Loucy (cell line): ENCODE data around the gene ZBED4.

Experiments used
- H2AFZ ChIP-seq: fragments of 200-600 bp; sonication (generic); 2 replicates; pipeline ENCODE4 v1.6.0; 2016; ENCODE audit warnings: antibody characterized with exemption, mild to moderate bottlenecking, low read length, moderate library complexity
- H3F3A ChIP-seq: fragments of 200-600 bp; 2 replicates; pipeline ENCODE4 v1.6.0; 2016; ENCODE audit warnings: antibody characterized with exemption, low read depth, mild to moderate bottlenecking
- H3K27me3 ChIP-seq: fragments of 200-600 bp; sonication (generic); 2 replicates; pipeline ENCODE4 v1.6.1; 2014; ENCODE audit warnings: low read length, mild to moderate bottlenecking; ENCODE audit not compliant: insufficient read depth, poor library complexity, severe bottlenecking
- H3K36me3 ChIP-seq: fragments of 200-600 bp; sonication (generic); 2 replicates; pipeline ENCODE4 v1.6.1; 2016; ENCODE audit warnings: low read length; ENCODE audit not compliant: insufficient read depth
- H3K4me1 ChIP-seq: fragments of 200-600 bp; sonication (generic); 2 replicates; pipeline ENCODE4 v1.5.1; 2014; ENCODE audit warnings: low read length, mild to moderate bottlenecking; ENCODE audit not compliant: insufficient read depth, poor library complexity, severe bottlenecking
- H3K4me2 ChIP-seq: fragments of 200-600 bp; sonication (generic); 2 replicates; pipeline ENCODE4 v1.6.0; 2014; ENCODE audit warnings: antibody characterized with exemption, low read length, low read depth, mild to moderate bottlenecking; ENCODE audit not compliant: poor library complexity, severe bottlenecking
- H3K4me3 ChIP-seq: fragments of 200-600 bp; sonication (generic); 2 replicates; pipeline ENCODE4 v1.5.1; 2014; ENCODE audit warnings: low read length, mild to moderate bottlenecking, mixed read lengths; ENCODE audit not compliant: poor library complexity, severe bottlenecking
- H3K79me2 ChIP-seq: fragments of 200-600 bp; sonication (generic); 2 replicates; pipeline ENCODE4 v1.6.1; 2014; ENCODE audit warnings: low read length; ENCODE audit not compliant: insufficient read depth
- H3K9ac ChIP-seq: fragments of 200-600 bp; sonication (generic); 2 replicates; pipeline ENCODE4 v1.6.0; 2014; ENCODE audit warnings: mild to moderate bottlenecking, low read depth, low read length, moderate library complexity; ENCODE audit not compliant: poor library complexity, severe bottlenecking
- H3K9me2 ChIP-seq: fragments of 200-600 bp; sonication (generic); replicated peaks from 2 replicates; pipeline ENCODE4 v1.6.1; 2016; ENCODE audit warnings: low read depth, low read length, mixed read lengths
- H3K9me3 ChIP-seq: fragments of 200-600 bp; sonication (generic); 2 replicates; pipeline ENCODE4 v1.6.1; 2014; ENCODE audit warnings: mild to moderate bottlenecking, antibody characterized with exemption, low read length, low read depth; ENCODE audit not compliant: insufficient read depth
- H4K20me1 ChIP-seq: fragments of 200-600 bp; sonication (generic); 2 replicates; pipeline ENCODE4 v1.6.0; 2014; ENCODE audit warnings: antibody characterized with exemption, low read length, mild to moderate bottlenecking; ENCODE audit not compliant: insufficient read depth, poor library complexity, severe bottlenecking
- CTCF ChIP-seq: fragments of 200-600 bp; sonication (generic); conservative IDR thresholded peaks from 2 replicates; pipeline ENCODE4 v1.5.1; 2014; ENCODE audit warnings: mild to moderate bottlenecking, antibody characterized with exemption, low read length
- EZH2phosphoT487 ChIP-seq: fragments of 200-600 bp; IDR thresholded peaks from 2 replicates; pipeline ENCODE4 v1.6.1; 2018; ENCODE audit warnings: antibody characterized with exemption, mild to moderate bottlenecking, moderate library complexity, borderline replicate concordance

Gene ZBED4

GRCh38 chr22:49863931-49864330 lies 10.3 kb downstream of the ZBED4 start:
- no peaks in the 10 kb centered on the region for H3K36me3 ChIP-seq
- H3K9ac ChIP-seq = no peak overlapping the region
- peaks cover 63% of the 10 kb centered on the region for H3K4me1 ChIP-seq
- H3K9me3 ChIP-seq = no peaks in the 10 kb centered on the region
- peaks cover 85% of the 10 kb centered on the region for H4K20me1 ChIP-seq
- no peak for TF ChIP-seq CTCF
- TF ChIP-seq EZH2phosphoT487 = no peak
- H3K4me3 ChIP-seq = peak overlapping the region; percentile 32
- no peak overlapping the region for H2AFZ ChIP-seq
- no peaks in the 10 kb centered on the region for H3K27me3 ChIP-seq
- peaks cover 99% of the 10 kb centered on the region for H3K79me2 ChIP-seq
- peak overlapping the region; percentile 55 for H3K4me2 ChIP-seq
- H3F3A ChIP-seq = peaks cover 12% of the 10 kb centered on the region
- H3K9me2 ChIP-seq = no peaks in the 10 kb centered on the region

- Histone ChIP-seq H2AFZ (no peak overlapping the region), H3K9ac (no peak overlapping the region), H3K9me3 (peaks cover 4% of the 10 kb centered on the region; the same call in 1 of the 2 replicates), H3K79me2 (peaks cover 99% of the 10 kb centered on the region), H3K4me2 (peak overlapping the region; percentile 76), H3K9me2 (no peaks in the 10 kb centered on the region), H3K27me3 (no peaks in the 10 kb centered on the region), H3K36me3 (no peaks in the 10 kb centered on the region), H3K4me1 (peaks cover 69% of the 10 kb centered on the region), H3K4me3 (no peak overlapping the region), H4K20me1 (peaks cover 78% of the 10 kb centered on the region), H3F3A (peaks cover 16% of the 10 kb centered on the region)
- TF ChIP-seq EZH2phosphoT487 (no peak), CTCF (no peak)
Measured at GRCh38 chr22:49865156-49865555, 11.5 kb downstream of the ZBED4 start.

GRCh38 chr22:49866134-49866533 lies 12.5 kb downstream of the ZBED4 start:
- Histone ChIP-seq H3K36me3 (no peaks in the 10 kb centered on the region), H3K4me3 (peak overlapping the region; percentile 70), H3K4me1 (peaks cover 79% of the 10 kb centered on the region), H3K27me3 (no peaks in the 10 kb centered on the region), H3K4me2 (peak overlapping the region; percentile 76), H4K20me1 (peaks cover 73% of the 10 kb centered on the region), H2AFZ (no peak overlapping the region), H3F3A (peaks cover 21% of the 10 kb centered on the region), H3K9me3 (peaks cover 4% of the 10 kb centered on the region; the same call in 1 of the 2 replicates), H3K9me2 (no peaks in the 10 kb centered on the region), H3K79me2 (peaks cover 98% of the 10 kb centered on the region), H3K9ac (peak overlapping the region; percentile 31)
- TF ChIP-seq EZH2phosphoT487 (no peak), CTCF (no peak)
